Transverse colon (tissue), 4 donors: ENCODE results near the gene ARMCX4. TPM values are rescaled to one million over a fixed set of nuclear protein-coding genes. Genes with fewer than 3 reads are reported as not detected.

Source experiments
- DNase-seq: peaks from one replicate; pipeline ENCODE4 v3.0.0-alpha.2; 2019
- H3K27ac ChIP-seq, 4 donors: fragments of 200-600 bp; sonication (generic); 2 replicates each; pipeline ENCODE4 v1.5.1; 2016 to 2018; ENCODE audit warnings: inconsistent platforms in 4 of 4
- H3K27me3 ChIP-seq: fragments of 200-600 bp; sonication (generic); 2 replicates; pipeline ENCODE4 v1.5.1; 2017; ENCODE audit warnings: inconsistent platforms
- H3K36me3 ChIP-seq, 4 donors: fragments of 200-600 bp; sonication (generic); 2 replicates each; pipeline ENCODE4 v1.5.1; 2017 to 2019; ENCODE audit warnings: inconsistent platforms in 4 of 4
- H3K4me1 ChIP-seq, 4 donors: fragments of 200-600 bp; sonication (generic); 2 replicates each; pipeline ENCODE4 v1.5.1; 2017 to 2020; ENCODE audit warnings: inconsistent platforms in 4 of 4
- H3K4me3 ChIP-seq, 4 donors: fragments of 200-600 bp; sonication (generic); 1 replicate in 1 of 4; 2 replicates in 3 of 4; pipeline versions ENCODE4 v1.5.1 to v1.6.1; 2017 to 2019; ENCODE audit warnings: inconsistent platforms in 4 of 4
- H3K9me3 ChIP-seq, 2 donors: fragments of 200-600 bp; sonication (generic); 2 replicates each; pipeline ENCODE4 v1.5.1; 2017 to 2019; ENCODE audit warnings: inconsistent platforms in 2 of 2
- EP300 ChIP-seq: sonication (generic); formaldehyde crosslinking; IDR thresholded peaks from one replicate; pipeline ENCODE4 v1.6.1; 2017; ENCODE audit warnings: antibody characterized with exemption, low read depth
- POLR2A ChIP-seq: fragments of 450-650 bp; IDR thresholded peaks from one replicate; pipeline ENCODE4 v1.6.1; 2016; ENCODE audit warnings: antibody characterized with exemption, mild to moderate bottlenecking, moderate library complexity
- POLR2AphosphoS5 ChIP-seq, 3 donors: sonication (generic); formaldehyde crosslinking; IDR thresholded peaks; one replicate each; pipeline ENCODE4 v1.6.1; 2016; ENCODE audit warnings: antibody characterized with exemption in 3 of 3
- WGBS, 2 donors: methylation state at CpG; one replicate each; pipeline ENCODE4 v1.1.5; 2018; ENCODE audit warnings: low coverage in 1 of 2; 5-methylcytosine and 5-hydroxymethylcytosine counted together
- in situ Hi-C, 4 donors: fragments of 200-750 bp; cut with MboI; loops; one replicate each; pipeline versions ENCODE4 v1.15.0 to v1.15.1; 2017; ENCODE audit warnings: low sequenced_read_pairs in 3 of 4, low pct_ligation_motif_present in 1 of 4, low pct_unique_long_range_greater_than_20kb in 1 of 4
- intact Hi-C: fragments of 100-400 bp; cut with DNase I; formaldehyde crosslinking; loops from one replicate; pipeline ENCODE4 v1.15.1; 2023; ENCODE audit warnings: low total_unique reads
- total RNA-seq, 4 donors: library from RNA; depleted of rRNA; stranded (reverse); fragments of >200 nt; gene quantifications; one replicate each; pipeline ENCODE4 v1.1.0, GENCODE V29; 2016
- TF ChIP-seq, protein P1 (sequence below), 5 experiments: fragments of 200-600 bp in 3 of 5; fragments of 450-650 bp in 2 of 5; sonication (generic) in 3 of 5; IDR thresholded peaks; 1 replicate in 2 of 5; 2 replicates in 3 of 5; pipeline ENCODE4 v1.5.1; 2016 to 2017; ENCODE audit warnings: antibody characterized with exemption in 5 of 5, inconsistent platforms in 3 of 5, mild to moderate bottlenecking in 2 of 5, moderate library complexity in 1 of 5

ARMCX4 gene
- 10 to 100 TPM in 2 of 4 donors, 1 to 10 TPM in 2; 3.8 to 41.5 (median 10.6) TPM for total RNA-seq

DNA sequence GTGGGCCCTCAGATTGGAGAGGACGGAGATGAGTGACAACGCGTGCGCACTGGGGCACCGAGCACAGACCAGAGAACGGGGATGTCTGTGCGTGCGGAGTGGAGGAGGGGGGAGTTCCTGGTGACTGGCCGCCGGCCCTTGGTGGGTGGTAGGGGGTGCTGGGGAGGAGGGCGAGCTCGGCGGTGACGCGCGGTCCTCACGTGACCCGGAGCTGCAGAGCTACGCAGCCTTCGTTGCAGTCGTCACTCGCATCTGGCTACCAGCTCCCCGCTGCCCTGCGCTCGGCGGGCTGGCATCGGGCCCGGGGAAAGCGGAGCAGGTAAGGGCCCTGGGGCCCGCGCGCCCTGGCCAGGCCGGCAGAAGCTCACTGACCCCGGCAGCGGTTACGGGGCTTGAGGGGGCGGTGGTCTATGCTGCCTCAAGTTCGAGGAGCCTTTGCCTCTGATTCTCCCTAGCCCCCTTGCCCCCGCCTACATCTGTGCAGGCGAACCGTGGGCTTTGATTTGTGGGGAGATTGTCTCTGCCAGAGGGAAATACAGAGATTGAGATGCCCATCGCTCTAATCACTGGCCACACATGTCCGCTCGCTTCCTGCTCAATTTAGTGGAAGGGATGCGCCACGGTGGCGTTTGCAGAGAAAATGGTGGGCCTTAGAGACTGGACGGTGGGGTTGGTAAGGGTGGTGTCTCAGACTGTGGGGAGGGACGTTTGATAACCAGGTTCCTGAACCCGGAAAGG, at the start of gene ARMCX4:
TSS of gene ARMCX4 (plus strand) at position 245 of the 738 bp plus-strand sequence. CDS start 3,134 bp downstream, outside the sequence.
- peak within 1 kb of the TSS; percentile 10 to 46 (median 24) for H3K4me3 ChIP-seq
- peak; percentile 18 for DNase-seq
- H3K9me3 ChIP-seq, result no peaks in the 10 kb centered on the region
- intact Hi-C loops, result no loop called here
- 55% methylated on average over 46 of the region's 50 CpGs; no CpG with 5 or more reads in 1 of the 2 donors for WGBS, 2 donors
- in situ Hi-C loops, result no loop called here
- no peaks in the 10 kb centered on the region for H3K4me1 ChIP-seq
- H3K27ac ChIP-seq, result peak within 1 kb of the TSS in 3 of 4 donors; percentile 16 to 38 (median 35)
- H3K27me3 ChIP-seq, result no peaks in the 10 kb centered on the region
- no peaks in the 10 kb centered on the region for H3K36me3 ChIP-seq
- TF ChIP-seq POLR2A, result no peak
- peak in 1 of 3 donors; percentile 35 for TF ChIP-seq POLR2AphosphoS5 (IDR thresholded peaks at IDR 0.05)

DNA sequence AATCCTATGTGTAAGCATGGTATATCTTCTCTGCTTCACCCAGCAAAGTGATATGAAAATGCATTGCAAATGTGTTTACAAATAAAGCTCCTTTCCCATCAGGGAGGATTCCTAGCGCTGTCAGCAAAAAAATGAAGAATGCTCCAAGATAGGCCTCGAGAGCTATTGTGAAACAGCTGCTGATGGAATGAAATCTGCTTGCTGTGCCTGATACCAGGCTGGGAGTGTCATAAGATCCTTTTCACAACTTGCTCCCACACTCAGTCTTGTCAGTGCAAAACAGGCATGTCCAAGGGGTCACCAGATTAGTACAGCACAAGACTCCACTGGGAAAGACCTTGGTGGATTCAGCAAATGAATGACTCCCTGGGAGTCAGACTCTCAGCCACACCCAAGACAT, 43.2 kb upstream of the ARMCX4 start:
- DNase-seq, result no peak
- in situ Hi-C loops (no loop called here), intact Hi-C loops (no loop called here)
- WGBS, 2 donors, result 75% methylated on average over 2 of the region's 2 CpGs; no CpG with 5 or more reads in 1 of the 2 donors
- Histone ChIP-seq H3K4me1 (no peaks in the 10 kb centered on the region), H3K9me3 (no peaks in the 10 kb centered on the region), H3K36me3 (no peaks in the 10 kb centered on the region), H3K27ac (no peak overlapping the region), H3K4me3 (no peak overlapping the region), H3K27me3 (no peaks in the 10 kb centered on the region)
- TF ChIP-seq POLR2AphosphoS5 (IDR thresholded peaks at IDR 0.05), result no peak
- TF ChIP-seq POLR2A, result no peak
- TF ChIP-seq EP300, result no peak
- TF ChIP-seq, protein P1, sequence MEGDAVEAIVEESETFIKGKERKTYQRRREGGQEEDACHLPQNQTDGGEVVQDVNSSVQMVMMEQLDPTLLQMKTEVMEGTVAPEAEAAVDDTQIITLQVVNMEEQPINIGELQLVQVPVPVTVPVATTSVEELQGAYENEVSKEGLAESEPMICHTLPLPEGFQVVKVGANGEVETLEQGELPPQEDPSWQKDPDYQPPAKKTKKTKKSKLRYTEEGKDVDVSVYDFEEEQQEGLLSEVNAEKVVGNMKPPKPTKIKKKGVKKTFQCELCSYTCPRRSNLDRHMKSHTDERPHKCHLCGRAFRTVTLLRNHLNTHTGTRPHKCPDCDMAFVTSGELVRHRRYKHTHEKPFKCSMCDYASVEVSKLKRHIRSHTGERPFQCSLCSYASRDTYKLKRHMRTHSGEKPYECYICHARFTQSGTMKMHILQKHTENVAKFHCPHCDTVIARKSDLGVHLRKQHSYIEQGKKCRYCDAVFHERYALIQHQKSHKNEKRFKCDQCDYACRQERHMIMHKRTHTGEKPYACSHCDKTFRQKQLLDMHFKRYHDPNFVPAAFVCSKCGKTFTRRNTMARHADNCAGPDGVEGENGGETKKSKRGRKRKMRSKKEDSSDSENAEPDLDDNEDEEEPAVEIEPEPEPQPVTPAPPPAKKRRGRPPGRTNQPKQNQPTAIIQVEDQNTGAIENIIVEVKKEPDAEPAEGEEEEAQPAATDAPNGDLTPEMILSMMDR (IDR thresholded peaks at IDR 0.05), result no peak

DNA sequence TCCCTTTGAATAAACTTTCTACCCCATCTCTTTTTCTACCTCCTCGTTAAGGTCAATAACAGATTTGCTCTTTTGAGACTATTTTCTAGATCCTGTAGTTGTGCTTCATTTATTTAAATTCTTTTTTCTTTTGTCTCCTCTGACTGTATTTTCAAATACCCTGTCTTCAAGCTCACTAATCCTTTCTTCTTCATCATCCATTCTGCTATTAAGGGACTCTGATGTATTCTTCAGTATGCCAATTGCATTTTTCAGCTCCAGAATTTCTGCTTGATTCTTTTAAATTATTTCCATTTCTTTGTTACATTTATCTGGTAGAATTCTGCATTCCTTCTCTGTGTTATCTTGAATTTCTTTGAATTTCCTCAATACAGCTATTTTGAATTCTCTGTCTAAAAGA, 36.0 kb upstream of the ARMCX4 start:
- no peaks in the 10 kb centered on the region for H3K4me1 ChIP-seq
- no peak overlapping the region for H3K27ac ChIP-seq
- DNase-seq, result no peak
- in situ Hi-C loops, result no loop called here
- H3K27me3 ChIP-seq, result no peaks in the 10 kb centered on the region
- H3K9me3 ChIP-seq, result no peaks in the 10 kb centered on the region
- H3K36me3 ChIP-seq, result no peaks in the 10 kb centered on the region
- intact Hi-C loops, result no loop called here
- WGBS, 2 donors, result 79% methylated on average over 1 of the region's 1 CpG; no CpG with 5 or more reads in 1 of the 2 donors
- TF ChIP-seq POLR2A (no peak), POLR2AphosphoS5 (IDR thresholded peaks at IDR 0.05) (no peak), EP300 (no peak)
- TF ChIP-seq, protein P1 (IDR thresholded peaks at IDR 0.05), result no peak
- H3K4me3 ChIP-seq, result no peak overlapping the region

DNA sequence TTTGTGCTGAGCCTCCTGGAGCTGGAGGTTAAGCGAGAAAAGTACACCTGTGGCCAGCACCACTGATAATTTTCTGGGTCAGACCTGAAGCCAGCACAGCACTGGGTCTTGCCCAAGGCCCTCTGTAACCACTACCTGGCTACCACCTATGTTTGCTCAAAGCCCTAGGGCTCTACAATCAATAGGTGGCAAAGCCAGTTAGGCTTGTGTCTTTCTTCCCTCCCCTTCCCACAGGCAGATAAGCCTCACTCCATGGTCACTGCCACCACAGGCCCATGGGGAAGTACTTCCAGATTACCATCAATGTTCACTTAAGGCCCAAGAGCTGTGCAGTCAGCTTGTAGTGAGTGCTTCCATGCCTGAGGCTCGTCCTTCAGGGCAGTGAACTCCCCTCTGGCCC, 35.2 kb upstream of the ARMCX4 start:
- WGBS, 2 donors, result 65% methylated on average over 2 of the region's 2 CpGs; no CpG with 5 or more reads in 1 of the 2 donors
- H3K4me3 ChIP-seq, result no peak overlapping the region
- intact Hi-C loops (no loop called here), in situ Hi-C loops (no loop called here)
- no peaks in the 10 kb centered on the region for H3K27me3 ChIP-seq
- TF ChIP-seq POLR2A (no peak), POLR2AphosphoS5 (IDR thresholded peaks at IDR 0.05) (no peak), EP300 (no peak)
- TF ChIP-seq, protein P1 (IDR thresholded peaks at IDR 0.05), result no peak
- H3K9me3 ChIP-seq, result no peaks in the 10 kb centered on the region
- no peaks in the 10 kb centered on the region for H3K4me1 ChIP-seq
- no peak overlapping the region for H3K27ac ChIP-seq
- no peaks in the 10 kb centered on the region for H3K36me3 ChIP-seq
- DNase-seq, result no peak
